GM20431 (cell line): ENCODE data around the gene SOD1.
"Not testable (repeated sequence)": the region's sequence is repeated elsewhere in the genome, so short reads cannot be mapped to it uniquely, and the experiment has no call there.

Source experiments
- in situ Hi-C: fragments of 300-500 bp; cut with MseI, MboI; formaldehyde crosslinking; loops from one replicate; pipeline ENCODE4 v1.15.0; 2020; ENCODE audit warnings: low sequenced_read_pairs; ENCODE audit not compliant: unreplicated experiment

Gene SOD1

GRCh38 chr21:31654821-31655580 lies 4.5 kb upstream of the SOD1 start:
- in situ Hi-C loops = not testable (repeated sequence)

GRCh38 chr21:31656199-31657095 lies 3.0 kb upstream of the SOD1 start:
- in situ Hi-C loops = no loop called here

- in situ Hi-C loops = no loop called here
Measured at GRCh38 chr21:31658053-31658452, 1.4 kb upstream of the SOD1 start.

- in situ Hi-C loops = no loop called here
Measured at GRCh38 chr21:31659286-31659535, 282 bp upstream of the SOD1 start.

GRCh38 chr21:31660259-31660565 lies 719 bp downstream of the SOD1 start:
- in situ Hi-C loops = no loop called here

- in situ Hi-C loops = no loop called here
Measured at GRCh38 chr21:31660591-31660990, 1.1 kb downstream of the SOD1 start.

- in situ Hi-C loops = no loop called here
Measured at GRCh38 chr21:31663584-31664249, 4.2 kb downstream of the SOD1 start.

- in situ Hi-C loops = no loop called here
Measured at GRCh38 chr21:31665397-31665796, 5.9 kb downstream of the SOD1 start.

- in situ Hi-C loops = not testable (repeated sequence)
Measured at GRCh38 chr21:31665869-31666268, 6.4 kb downstream of the SOD1 start.

GRCh38 chr21:31666445-31667010 lies 7.0 kb downstream of the SOD1 start:
- in situ Hi-C loops = no loop called here

- in situ Hi-C loops = no loop called here
Measured at GRCh38 chr21:31667132-31667531, 7.6 kb downstream of the SOD1 start.

GRCh38 chr21:31667639-31668038 lies 8.1 kb downstream of the SOD1 start:
- in situ Hi-C loops = no loop called here

GRCh38 chr21:31668651-31669491 lies 9.4 kb downstream of the SOD1 start:
- in situ Hi-C loops = no loop called here

- in situ Hi-C loops = no loop called here
Measured at GRCh38 chr21:31670070-31670469, 10.6 kb downstream of the SOD1 start.

- in situ Hi-C loops = no loop called here
Measured at GRCh38 chr21:31671146-31671716, 11.7 kb downstream of the SOD1 start.

- in situ Hi-C loops = no loop called here
Measured at GRCh38 chr21:31671931-31672330, 12.4 kb downstream of the SOD1 start.

GRCh38 chr21:31673321-31673912 lies 13.9 kb downstream of the SOD1 start:
- in situ Hi-C loops = no loop called here

GRCh38 chr21:31675318-31675717 lies 15.8 kb downstream of the SOD1 start:
- in situ Hi-C loops = no loop called here

GRCh38 chr21:31675960-31676359 lies 16.5 kb downstream of the SOD1 start:
- in situ Hi-C loops = no loop called here
